ENCODE data around the gene CALML6. TPM values are rescaled to one million over a fixed set of nuclear protein-coding genes. Genes with fewer than 3 reads are reported as not detected.

CALML6 gene
- total RNA-seq, 1 experiment from 2014 or later = 0.28 TPM

GRCh38 chr1:1911350-1912041 lies 3.6 kb upstream of the CALML6 start:
- no peaks in the 10 kb centered on the region for H3K9me3 ChIP-seq (ENCODE audit: low read depth, low read length, poor library complexity, severe bottlenecking)
- H3K36me3 ChIP-seq (ENCODE audit: insufficient read depth, low read length, poor library complexity, severe bottlenecking) = no peaks in the 10 kb centered on the region
- CTCF ChIA-PET = no interaction called here
- DNase-seq (ENCODE audit: low spot score) = no peak
- POLR2A ChIA-PET (ENCODE audit: low non-redundant PET) = no interaction called here
- H3K4me3 ChIP-seq (ENCODE audit: low read depth, low read length, poor library complexity, severe bottlenecking) = no peak overlapping the region
- no peaks in the 10 kb centered on the region for H3K27me3 ChIP-seq (replicated peaks; ENCODE audit: insufficient read depth, low read depth, low read length, poor library complexity)
- TF ChIP-seq EZH2 (IDR thresholded peaks at IDR 0.05; ENCODE audit: borderline replicate concordance, low read depth, low read length, poor library complexity, severe bottlenecking) = no peak
- no peak for TF ChIP-seq CTCF (conservative IDR thresholded peaks at IDR 0.05; ENCODE audit: low read depth, low read length)
- H3K27ac ChIP-seq (ENCODE audit: low read depth, low read length, poor library complexity, severe bottlenecking) = no peak overlapping the region
- no TSS peak for BruUV-seq (replicated peaks)
- peaks cover 5% of the 10 kb centered on the region for H3K4me1 ChIP-seq (ENCODE audit: insufficient read depth, low read length, poor library complexity, severe bottlenecking)
- intact Hi-C loops (cut with micrococcal nuclease; ENCODE audit: unreplicated experiment) = no loop called here

GRCh38 chr1:1914101-1914970 lies 724 bp upstream of the CALML6 start:
- Histone ChIP-seq H3K27me3 (replicated peaks; ENCODE audit: insufficient read depth, low read depth, low read length, poor library complexity) (no peaks in the 10 kb centered on the region), H3K4me3 (ENCODE audit: low read depth, low read length, poor library complexity, severe bottlenecking) (no peak overlapping the region), H3K4me1 (ENCODE audit: insufficient read depth, low read length, poor library complexity, severe bottlenecking) (peaks cover 9% of the 10 kb centered on the region), H3K27ac (ENCODE audit: low read depth, low read length, poor library complexity, severe bottlenecking) (no peak overlapping the region), H3K9me3 (ENCODE audit: low read depth, low read length, poor library complexity, severe bottlenecking) (no peaks in the 10 kb centered on the region), H3K36me3 (ENCODE audit: insufficient read depth, low read length, poor library complexity, severe bottlenecking) (no peaks in the 10 kb centered on the region)
- DNase-seq (ENCODE audit: low spot score) = no peak
- BruUV-seq (replicated peaks) = no TSS peak
- TF ChIP-seq EZH2 (IDR thresholded peaks at IDR 0.05; ENCODE audit: borderline replicate concordance, low read depth, low read length, poor library complexity, severe bottlenecking) (no peak), CTCF (conservative IDR thresholded peaks at IDR 0.05; ENCODE audit: low read depth, low read length) (no peak)
- ChIA-PET POLR2A (ENCODE audit: low non-redundant PET) (no interaction called here), CTCF (no interaction called here)
- intact Hi-C loops (cut with micrococcal nuclease; ENCODE audit: unreplicated experiment) = no loop called here

- POLR2A ChIA-PET (ENCODE audit: low non-redundant PET) = no interaction called here
- Histone ChIP-seq H3K4me3 (ENCODE audit: low read depth, low read length, poor library complexity, severe bottlenecking) (no peak overlapping the region), H3K4me1 (ENCODE audit: insufficient read depth, low read length, poor library complexity, severe bottlenecking) (peaks cover 13% of the 10 kb centered on the region), H3K9me3 (ENCODE audit: low read depth, low read length, poor library complexity, severe bottlenecking) (no peaks in the 10 kb centered on the region), H3K36me3 (ENCODE audit: insufficient read depth, low read length, poor library complexity, severe bottlenecking) (no peaks in the 10 kb centered on the region), H3K27me3 (replicated peaks; ENCODE audit: insufficient read depth, low read depth, low read length, poor library complexity) (no peaks in the 10 kb centered on the region), H3K27ac (ENCODE audit: low read depth, low read length, poor library complexity, severe bottlenecking) (no peak overlapping the region)
- BruUV-seq (replicated peaks) = no TSS peak
- intact Hi-C loops (cut with micrococcal nuclease; ENCODE audit: unreplicated experiment) = no loop called here
- no peak for TF ChIP-seq CTCF (conservative IDR thresholded peaks at IDR 0.05; ENCODE audit: low read depth, low read length)
- CTCF ChIA-PET = no interaction called here
- no peak for DNase-seq (ENCODE audit: low spot score)
Observed at GRCh38 chr1:1915911-1916840, 1.1 kb downstream of the CALML6 start.
